RWPE1 (cell line): ENCODE measurements around the gene SNRPD1.
"Not testable (repeated sequence)": the region's sequence is repeated elsewhere in the genome, so short reads cannot be mapped to it uniquely, and the experiment has no call there.

ENCODE experiments used
- CTCF ChIA-PET: fragments of 350-600 bp; sonication (Branson Sonifier 250); formaldehyde crosslinking; extraction: SDS; loops from one replicate; lab custom pipeline; 2021; lab: Yijun Ruan, JAX
- POLR2A ChIA-PET: fragments of 400-600 bp; formaldehyde crosslinking; extraction: SDS; loops from one replicate; lab custom pipeline; 2020; ENCODE audit warnings: antibody characterized with exemption; ENCODE audit not compliant: low non-redundant PET; lab: Yijun Ruan, JAX
- DNase-seq: peaks from one replicate; pipeline ENCODE4 v3.0.0; 2012; ENCODE audit warnings: low spot score
- H3K27ac ChIP-seq: fragments of 450-650 bp; 2 replicates; pipeline ENCODE4 v1.5.1; 2017
- CTCF ChIP-seq: fragments of 450-650 bp; conservative IDR thresholded peaks from 2 replicates; pipeline ENCODE4 v1.5.1; 2017; ENCODE audit warnings: low read depth, mild to moderate bottlenecking

SNRPD1 gene

GRCh38 chr18:21612125-21613039, at the start of gene SNRPD1:
Gene SNRPD1, plus strand, starts transcription at chr18:21612314. Its CDS starts 116 bp downstream, at chr18:21612430.
- ChIA-PET POLR2A (no interaction called here), CTCF (interaction anchor here (0.6 to 3.9 kb wide), 3 partner anchors 11 to 82 kb away, joined by 3 to 21 read pairs (median 3); partner anchors contain the start of gene ESCO1)
- H3K27ac ChIP-seq: peak within 1 kb of the TSS; percentile 90
- peak; percentile 89 for DNase-seq
- peak; percentile 94 for TF ChIP-seq CTCF

- CTCF ChIA-PET: no interaction called here
- DNase-seq: no peak
- no peak overlapping the region for H3K27ac ChIP-seq
- POLR2A ChIA-PET: no interaction called here
- TF ChIP-seq CTCF: no peak
Measured at GRCh38 chr18:21571772-21572171, 40.3 kb upstream of the SNRPD1 start.

- H3K27ac ChIP-seq: no peak overlapping the region
- no peak for TF ChIP-seq CTCF
- DNase-seq: no peak
- ChIA-PET CTCF (no interaction called here), POLR2A (no interaction called here)
Measured at GRCh38 chr18:21575656-21576055, 36.5 kb upstream of the SNRPD1 start.

GRCh38 chr18:21584391-21584790, 27.7 kb upstream of the SNRPD1 start:
- no peak for DNase-seq
- TF ChIP-seq CTCF: no peak
- ChIA-PET POLR2A (no interaction called here), CTCF (no interaction called here)
- no peak overlapping the region for H3K27ac ChIP-seq

- CTCF ChIA-PET, H3K27ac ChIP-seq, DNase-seq, POLR2A ChIA-PET: not testable (repeated sequence)
Measured at GRCh38 chr18:21592361-21592760, 19.8 kb upstream of the SNRPD1 start.

- ChIA-PET CTCF (no interaction called here), POLR2A (no interaction called here)
- DNase-seq: no peak
- H3K27ac ChIP-seq: no peak overlapping the region
- no peak for TF ChIP-seq CTCF
Measured at GRCh38 chr18:21593540-21594257, 18.4 kb upstream of the SNRPD1 start.
